Calu3 (cell line): ENCODE data around the gene SLC16A1. TPM values are rescaled to one million over a fixed set of nuclear protein-coding genes. Genes with fewer than 3 reads are reported as not detected.

ENCODE experiments used
- BruUV-seq: library from RNA; stranded (reverse); fragments of 400-500 nt; replicated peaks from 2 replicates; lab custom pipeline; 2021; lab: Mats Ljungman, UMichigan
- CTCF ChIA-PET: fragments of 300-600 bp; sonication (Branson Sonifier 250); formaldehyde crosslinking; loops from one replicate; lab custom pipeline; 2022; ENCODE audit warnings: antibody characterized with exemption; lab: Charles Lee
- DNase-seq: peaks from one replicate; pipeline ENCODE4 v3.0.0; 2022
- H3K27ac Mint-ChIP-seq: one replicate; pipeline ENCODE4 v1.8.0; 2022; ENCODE audit warnings: mixed read lengths; ENCODE audit not compliant: unreplicated experiment
- H3K27me3 Mint-ChIP-seq: one replicate; pipeline ENCODE4 v1.8.0; 2022; ENCODE audit warnings: mixed read lengths; ENCODE audit not compliant: unreplicated experiment
- H3K36me3 Mint-ChIP-seq: one replicate; pipeline ENCODE4 v1.8.0; 2022; ENCODE audit warnings: mild to moderate bottlenecking, moderate library complexity, mixed read lengths; ENCODE audit not compliant: insufficient read depth, unreplicated experiment
- H3K4me1 Mint-ChIP-seq: one replicate; pipeline ENCODE4 v1.8.0; 2022; ENCODE audit warnings: mild to moderate bottlenecking, low read depth, mixed read lengths; ENCODE audit not compliant: unreplicated experiment
- H3K4me3 Mint-ChIP-seq: one replicate; pipeline ENCODE4 v1.8.0; 2022; ENCODE audit warnings: mild to moderate bottlenecking, low read depth, moderate library complexity, mixed read lengths; ENCODE audit not compliant: unreplicated experiment
- H3K9me3 Mint-ChIP-seq: one replicate; pipeline ENCODE4 v1.8.0; 2022; ENCODE audit warnings: low read depth, mixed read lengths; ENCODE audit not compliant: unreplicated experiment
- intact Hi-C: fragments of 100-400 bp; cut with micrococcal nuclease; formaldehyde crosslinking; loops from one replicate; pipeline ENCODE4 v1.10.0; 2022; ENCODE audit not compliant: unreplicated experiment
- total RNA-seq: library from RNA; stranded (reverse); gene quantifications from 2 replicates; pipeline ENCODE4 v1.2.3, GENCODE V29; 2022
- TF ChIP-seq, protein P1 (sequence below): fragments of 200-600 bp; IDR thresholded peaks from one replicate; pipeline ENCODE4 v1.8.0; 2022; ENCODE audit warnings: antibody characterized with exemption; ENCODE audit not compliant: unreplicated experiment

The SLC16A1 gene
- total RNA-seq, 1 experiment from 2014 or later: 59.2 TPM

DNA sequence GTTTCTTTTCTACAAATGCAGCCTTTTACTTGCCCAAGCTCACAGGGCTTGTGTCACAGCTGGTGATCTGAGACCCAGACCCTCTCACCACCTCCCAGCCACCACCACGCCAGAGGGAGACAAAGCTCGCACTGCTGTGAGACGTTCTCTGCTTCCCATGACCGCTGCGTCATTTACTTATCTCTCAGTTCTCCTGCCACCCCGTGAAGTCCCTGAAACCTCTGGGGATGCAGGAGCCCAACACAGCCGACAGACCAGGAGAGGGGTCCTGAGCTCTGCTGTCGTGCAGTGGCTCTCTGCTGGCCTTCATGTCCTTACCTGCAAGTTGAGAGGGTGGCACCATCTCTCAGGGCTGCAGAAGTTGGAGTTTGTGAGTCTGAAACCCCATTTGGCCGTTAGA, 77.7 kb downstream of the SLC16A1 start:
- intact Hi-C loops: no loop called here
- H3K9me3 Mint-ChIP-seq: no peaks in the 10 kb centered on the region
- no TSS peak for BruUV-seq
- H3K27ac Mint-ChIP-seq: no peak overlapping the region
- DNase-seq: no peak
- no peak overlapping the region for H3K4me3 Mint-ChIP-seq
- no peaks in the 10 kb centered on the region for H3K36me3 Mint-ChIP-seq
- TF ChIP-seq, protein P1, sequence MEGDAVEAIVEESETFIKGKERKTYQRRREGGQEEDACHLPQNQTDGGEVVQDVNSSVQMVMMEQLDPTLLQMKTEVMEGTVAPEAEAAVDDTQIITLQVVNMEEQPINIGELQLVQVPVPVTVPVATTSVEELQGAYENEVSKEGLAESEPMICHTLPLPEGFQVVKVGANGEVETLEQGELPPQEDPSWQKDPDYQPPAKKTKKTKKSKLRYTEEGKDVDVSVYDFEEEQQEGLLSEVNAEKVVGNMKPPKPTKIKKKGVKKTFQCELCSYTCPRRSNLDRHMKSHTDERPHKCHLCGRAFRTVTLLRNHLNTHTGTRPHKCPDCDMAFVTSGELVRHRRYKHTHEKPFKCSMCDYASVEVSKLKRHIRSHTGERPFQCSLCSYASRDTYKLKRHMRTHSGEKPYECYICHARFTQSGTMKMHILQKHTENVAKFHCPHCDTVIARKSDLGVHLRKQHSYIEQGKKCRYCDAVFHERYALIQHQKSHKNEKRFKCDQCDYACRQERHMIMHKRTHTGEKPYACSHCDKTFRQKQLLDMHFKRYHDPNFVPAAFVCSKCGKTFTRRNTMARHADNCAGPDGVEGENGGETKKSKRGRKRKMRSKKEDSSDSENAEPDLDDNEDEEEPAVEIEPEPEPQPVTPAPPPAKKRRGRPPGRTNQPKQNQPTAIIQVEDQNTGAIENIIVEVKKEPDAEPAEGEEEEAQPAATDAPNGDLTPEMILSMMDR: no peak
- H3K27me3 Mint-ChIP-seq: no peaks in the 10 kb centered on the region
- peaks cover 13% of the 10 kb centered on the region for H3K4me1 Mint-ChIP-seq
- CTCF ChIA-PET: no interaction called here

DNA sequence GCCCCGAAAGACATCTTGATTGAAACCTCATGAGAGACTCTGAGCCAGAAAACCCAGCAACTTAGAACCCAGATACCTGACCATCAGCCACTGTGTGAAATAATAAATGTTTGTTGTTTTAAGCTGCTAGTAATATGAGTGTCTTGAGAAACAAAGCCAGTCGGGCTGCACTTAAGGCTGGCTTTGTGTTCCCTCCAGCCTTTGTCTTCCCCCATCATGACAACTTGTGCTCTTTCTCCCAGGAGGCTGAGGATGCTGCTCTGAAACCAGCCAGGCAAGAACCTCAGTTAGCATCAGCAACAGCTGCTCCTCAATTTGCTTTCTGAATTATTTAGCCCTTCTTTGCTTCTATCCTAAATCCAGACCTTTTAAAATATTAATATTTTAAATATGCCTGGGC, 78.2 kb downstream of the SLC16A1 start:
- DNase-seq: no peak
- Mint-ChIP-seq H3K27ac (no peak overlapping the region), H3K4me3 (no peak overlapping the region), H3K27me3 (no peaks in the 10 kb centered on the region), H3K4me1 (peaks cover 19% of the 10 kb centered on the region), H3K9me3 (no peaks in the 10 kb centered on the region), H3K36me3 (no peaks in the 10 kb centered on the region)
- TF ChIP-seq, protein P1: no peak
- no TSS peak for BruUV-seq
- CTCF ChIA-PET: no interaction called here
- intact Hi-C loops: no loop called here

DNA sequence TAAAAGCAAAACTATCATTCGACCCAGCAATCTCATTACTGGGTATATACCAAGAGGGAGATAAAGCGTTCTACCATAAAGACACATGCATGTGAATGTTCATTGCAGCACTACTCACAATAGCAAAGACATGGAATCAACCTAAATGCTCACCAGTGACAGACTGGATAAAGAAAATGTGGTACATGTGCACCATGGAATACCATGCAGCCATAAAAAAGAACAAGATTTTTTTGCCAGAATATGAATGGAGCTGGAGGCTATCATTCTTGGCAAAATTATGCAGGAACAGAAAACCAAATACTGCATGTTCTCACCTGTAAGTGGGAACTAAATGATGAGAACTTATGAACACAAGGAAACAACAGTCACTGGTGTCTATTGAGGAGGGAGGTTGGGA, 79.7 kb downstream of the SLC16A1 start:
- intact Hi-C loops: no loop called here
- CTCF ChIA-PET: interaction anchor here (0.6 kb wide), 1 partner anchor 11 kb away, joined by 5 read pairs; no protein-coding TSS in a partner anchor
- BruUV-seq: no TSS peak
- Mint-ChIP-seq H3K9me3 (no peaks in the 10 kb centered on the region), H3K36me3 (no peaks in the 10 kb centered on the region), H3K4me1 (peaks cover 14% of the 10 kb centered on the region), H3K27ac (no peak overlapping the region), H3K4me3 (no peak overlapping the region), H3K27me3 (no peaks in the 10 kb centered on the region)
- DNase-seq: no peak
- TF ChIP-seq, protein P1: no peak

DNA sequence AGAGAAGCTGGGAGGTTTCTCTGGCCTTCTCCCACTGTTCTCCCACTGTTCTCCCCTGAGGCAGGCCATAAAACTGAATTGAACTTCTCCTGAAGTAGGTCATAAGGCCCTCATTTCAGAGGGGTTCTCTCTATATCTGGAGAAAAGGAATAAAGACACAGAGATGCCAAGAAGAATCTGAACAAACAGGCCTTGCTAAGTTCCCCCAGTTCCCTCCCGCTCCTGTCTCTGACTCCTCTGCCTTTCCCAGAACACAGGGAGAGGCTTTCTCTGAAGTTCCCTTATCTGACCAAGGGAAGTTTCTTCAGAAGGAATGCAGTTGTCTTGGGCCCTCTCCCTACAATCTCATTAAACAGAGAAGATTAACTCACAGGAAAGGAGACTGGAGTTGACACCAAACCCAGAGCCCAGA, 83.4 kb downstream of the SLC16A1 start:
- Mint-ChIP-seq H3K27ac (no peak overlapping the region), H3K4me1 (peaks cover 27% of the 10 kb centered on the region), H3K36me3 (no peaks in the 10 kb centered on the region), H3K4me3 (no peak overlapping the region), H3K9me3 (no peaks in the 10 kb centered on the region), H3K27me3 (no peaks in the 10 kb centered on the region)
- TF ChIP-seq, protein P1: no peak
- DNase-seq: no peak
- no TSS peak for BruUV-seq
- CTCF ChIA-PET: interaction anchor here (1.1 kb wide), 1 partner anchor 18 kb away, joined by 3 read pairs; no protein-coding TSS in a partner anchor
- intact Hi-C loops: no loop called here
